Activated naive CD8-positive, alpha-beta T cell treated with anti-CD3 and anti-CD28 coated beads for 36 hours (primary cell): ENCODE data around the gene IL21R. TPM values are rescaled to one million over a fixed set of nuclear protein-coding genes. Genes with fewer than 3 reads are reported as not detected.
"Not testable (repeated sequence)": the region's sequence is repeated elsewhere in the genome, so short reads cannot be mapped to it uniquely, and the experiment has no call there.

Experiments
- DNase-seq: peaks from one replicate; pipeline ENCODE4 v3.0.0; 2021
- H3K27ac Mint-ChIP-seq: one replicate; pipeline ENCODE4 v1.8.0; 2022; ENCODE audit warnings: mild to moderate bottlenecking, moderate library complexity, mixed read lengths
- H3K27me3 Mint-ChIP-seq: one replicate; pipeline ENCODE4 v1.8.0; 2022; ENCODE audit warnings: mild to moderate bottlenecking, mixed read lengths
- H3K36me3 Mint-ChIP-seq: one replicate; pipeline ENCODE4 v1.8.0; 2021; ENCODE audit warnings: mild to moderate bottlenecking, mixed read lengths
- H3K4me1 Mint-ChIP-seq: one replicate; pipeline ENCODE4 v1.8.0; 2021; ENCODE audit warnings: mixed read lengths
- H3K4me3 Mint-ChIP-seq: one replicate; pipeline ENCODE4 v1.8.0; 2022; ENCODE audit warnings: mild to moderate bottlenecking, moderate library complexity, mixed read lengths
- H3K9me3 Mint-ChIP-seq: one replicate; pipeline ENCODE4 v1.8.0; 2022; ENCODE audit warnings: mixed read lengths
- total RNA-seq, 2 experiments: library from RNA; stranded (reverse); gene quantifications; one replicate each; pipeline ENCODE4 v1.2.3, GENCODE V29; 2021

IL21R gene
- total RNA-seq, 2 experiments from 2014 or later, result 99.3 to 99.5 TPM

DNA sequence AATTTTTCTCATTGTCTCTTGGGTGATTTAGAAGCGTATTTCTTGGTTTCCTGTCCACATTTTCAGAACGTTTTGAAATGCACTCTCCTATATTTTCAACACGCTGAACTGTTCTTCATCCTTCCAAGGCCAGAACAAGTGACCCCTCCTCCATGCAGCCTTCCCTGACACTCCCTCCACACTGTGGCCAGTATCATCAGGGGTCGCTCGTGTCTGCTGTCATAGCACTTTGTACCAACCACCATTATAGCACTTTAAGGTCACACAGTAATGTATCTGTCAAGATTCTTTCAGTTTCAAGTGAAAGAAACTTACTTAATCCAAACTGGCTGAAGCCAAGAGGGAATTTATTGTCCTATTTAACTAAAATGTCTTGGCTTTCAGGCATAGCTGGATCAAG is 17.5 kb upstream of the IL21R start:
- Mint-ChIP-seq H3K4me1 (peaks cover 11% of the 10 kb centered on the region), H3K27ac (no peak overlapping the region), H3K36me3 (peaks cover 8% of the 10 kb centered on the region), H3K27me3 (no peaks in the 10 kb centered on the region), H3K9me3 (peaks cover 11% of the 10 kb centered on the region), H3K4me3 (no peak overlapping the region)
- no peak for DNase-seq

GRCh38 chr16:27385398-27385797 is 16.6 kb upstream of the IL21R start:
- no peaks in the 10 kb centered on the region for H3K27me3 Mint-ChIP-seq

DNA sequence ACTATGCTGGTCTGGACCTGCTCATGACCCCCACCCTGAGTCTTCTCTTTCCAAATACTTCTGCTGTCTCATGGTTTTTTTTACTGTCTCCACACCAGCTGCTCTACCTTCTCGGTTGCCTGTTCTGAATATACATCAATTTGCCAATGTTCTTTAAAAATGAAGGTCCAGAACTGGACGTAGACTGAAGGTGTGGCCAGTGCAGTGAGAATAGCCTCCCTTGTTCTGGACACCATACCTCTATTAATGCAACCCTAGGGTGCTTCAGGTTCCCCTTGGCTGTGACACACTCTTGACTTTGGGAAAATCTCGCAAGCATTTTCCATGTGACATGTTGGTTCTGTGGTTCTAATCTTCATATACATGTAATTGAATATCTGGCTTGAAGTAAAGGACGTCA is 15.3 kb upstream of the IL21R start:
- H3K9me3 Mint-ChIP-seq, result peaks cover 18% of the 10 kb centered on the region
- no peak overlapping the region for H3K4me3 Mint-ChIP-seq
- no peaks in the 10 kb centered on the region for H3K27me3 Mint-ChIP-seq
- peaks cover 10% of the 10 kb centered on the region for H3K36me3 Mint-ChIP-seq
- DNase-seq, result no peak
- no peak overlapping the region for H3K27ac Mint-ChIP-seq
- peaks cover 11% of the 10 kb centered on the region for H3K4me1 Mint-ChIP-seq

More at GRCh38 chr16:27385398-27385797, 16.6 kb upstream of the IL21R start:
- no peak for DNase-seq
- H3K9me3 Mint-ChIP-seq, result peaks cover 15% of the 10 kb centered on the region
- no peak overlapping the region for H3K27ac Mint-ChIP-seq
- H3K36me3 Mint-ChIP-seq, result peaks cover 10% of the 10 kb centered on the region
- H3K4me1 Mint-ChIP-seq, result peaks cover 11% of the 10 kb centered on the region
- H3K4me3 Mint-ChIP-seq, result no peak overlapping the region

DNA sequence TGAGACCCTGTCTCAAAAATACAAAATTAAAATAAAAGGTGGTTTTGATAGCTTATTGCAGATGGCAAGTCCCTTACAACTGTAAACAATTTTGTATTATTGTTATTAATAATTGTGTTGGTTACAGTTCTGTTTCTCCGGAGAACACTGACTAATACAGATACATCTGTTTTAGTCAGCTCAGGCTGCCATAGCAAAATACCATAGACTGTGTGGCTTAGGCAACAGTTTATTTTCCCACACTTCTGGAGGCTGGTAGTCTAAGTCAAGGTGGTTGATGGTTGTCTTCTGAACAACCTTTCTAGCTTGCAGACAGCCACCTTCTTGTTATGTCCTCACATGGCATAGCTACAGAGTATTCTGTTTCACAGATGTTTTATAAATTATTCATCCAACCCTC is 14.2 kb upstream of the IL21R start:
- H3K4me3 Mint-ChIP-seq, result no peak overlapping the region
- peaks cover 11% of the 10 kb centered on the region for H3K4me1 Mint-ChIP-seq
- peaks cover 15% of the 10 kb centered on the region for H3K36me3 Mint-ChIP-seq
- no peaks in the 10 kb centered on the region for H3K27me3 Mint-ChIP-seq
- peaks cover 26% of the 10 kb centered on the region for H3K9me3 Mint-ChIP-seq
- no peak for DNase-seq
- H3K27ac Mint-ChIP-seq, result no peak overlapping the region

DNA sequence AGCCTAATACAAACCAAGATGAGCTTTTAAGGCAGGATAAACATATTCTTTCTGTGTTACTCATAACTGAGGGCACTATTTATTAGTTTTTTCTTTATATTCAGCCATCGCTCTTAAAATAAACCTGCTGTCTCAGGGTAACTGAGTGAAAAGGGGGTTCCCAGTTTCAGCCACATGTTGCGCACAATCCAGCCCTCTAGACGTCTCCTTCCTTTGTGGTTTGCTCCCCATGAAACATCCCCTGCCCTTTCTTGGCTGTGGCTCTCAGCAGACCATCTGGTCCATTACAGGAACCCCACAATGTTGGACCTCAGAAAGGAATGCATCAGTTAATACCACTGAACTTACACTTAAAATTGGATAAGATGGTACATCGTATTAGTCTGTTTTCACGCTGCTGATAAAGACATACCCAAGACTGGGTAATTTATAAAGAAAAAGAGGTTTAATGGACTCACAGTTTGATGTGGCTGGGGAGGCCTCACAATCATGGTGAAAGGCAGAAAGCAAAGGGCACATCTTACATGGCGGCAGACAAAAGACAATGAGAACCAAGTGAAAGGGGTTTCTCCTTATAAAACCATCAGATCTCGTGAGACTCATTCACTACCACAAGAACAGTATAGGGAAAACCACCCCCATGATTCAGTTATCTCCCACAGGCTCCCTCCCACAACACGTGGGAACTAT is 12.6 kb upstream of the IL21R start:
- Mint-ChIP-seq H3K36me3 (peaks cover 23% of the 10 kb centered on the region), H3K27ac (no peak overlapping the region), H3K27me3 (no peaks in the 10 kb centered on the region), H3K4me1 (peaks cover 16% of the 10 kb centered on the region), H3K4me3 (no peak overlapping the region), H3K9me3 (peaks cover 34% of the 10 kb centered on the region)
- DNase-seq, result no peak

DNA sequence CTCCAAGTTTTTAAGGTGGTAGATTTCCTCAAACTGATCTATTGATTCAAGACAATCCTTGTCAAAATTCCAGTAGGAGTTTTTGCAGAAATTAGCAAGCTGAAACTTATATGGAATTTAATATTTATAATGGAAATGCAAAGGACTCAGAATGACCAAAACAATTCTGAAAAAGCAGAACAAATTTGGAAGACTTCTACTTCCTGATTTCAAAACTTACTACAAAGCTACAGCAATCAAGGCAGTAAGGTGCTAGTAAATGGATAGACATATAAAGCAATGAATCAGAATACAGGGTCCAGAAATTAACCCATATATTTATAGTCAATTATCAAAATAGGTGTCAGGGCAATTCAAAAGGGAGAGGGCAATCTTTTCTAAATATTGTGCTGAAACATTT is 11.8 kb upstream of the IL21R start:
- no peak overlapping the region for H3K27ac Mint-ChIP-seq
- peaks cover 25% of the 10 kb centered on the region for H3K36me3 Mint-ChIP-seq
- H3K4me3 Mint-ChIP-seq, result no peak overlapping the region
- H3K27me3 Mint-ChIP-seq, result no peaks in the 10 kb centered on the region
- peaks cover 35% of the 10 kb centered on the region for H3K9me3 Mint-ChIP-seq
- no peak for DNase-seq
- peaks cover 16% of the 10 kb centered on the region for H3K4me1 Mint-ChIP-seq

GRCh38 chr16:27392671-27393070 is 9.3 kb upstream of the IL21R start:
- DNase-seq, result no peak
- peaks cover 43% of the 10 kb centered on the region for H3K9me3 Mint-ChIP-seq
- H3K4me3 Mint-ChIP-seq, result no peak overlapping the region
- peaks cover 14% of the 10 kb centered on the region for H3K4me1 Mint-ChIP-seq
- H3K27me3 Mint-ChIP-seq, result no peaks in the 10 kb centered on the region
- H3K27ac Mint-ChIP-seq, result no peak overlapping the region
- peaks cover 30% of the 10 kb centered on the region for H3K36me3 Mint-ChIP-seq

DNA sequence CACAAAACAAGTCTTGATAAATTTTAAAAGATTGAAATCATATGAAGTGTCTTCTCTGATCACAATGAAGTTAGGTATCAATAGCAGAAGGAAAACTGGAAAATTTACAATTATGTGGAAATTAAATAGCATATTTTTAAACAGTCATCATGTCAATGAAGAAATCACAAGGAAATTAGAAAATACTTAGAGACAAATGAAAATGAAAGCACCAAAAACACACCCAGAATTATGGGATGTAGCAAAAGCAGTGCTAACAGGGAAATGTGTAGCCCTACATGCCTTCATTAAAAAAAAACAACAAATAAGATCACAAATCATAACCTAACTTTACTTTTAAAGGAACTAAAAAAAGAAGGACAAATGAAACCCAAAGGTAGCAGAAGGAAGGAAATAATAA is 7.5 kb upstream of the IL21R start:
- Mint-ChIP-seq H3K27ac (no peak overlapping the region), H3K36me3 (peaks cover 33% of the 10 kb centered on the region), H3K4me3 (no peak overlapping the region), H3K4me1 (peaks cover 20% of the 10 kb centered on the region), H3K27me3 (no peaks in the 10 kb centered on the region), H3K9me3 (peaks cover 45% of the 10 kb centered on the region)
- DNase-seq, result no peak

GRCh38 chr16:27398341-27398893 is 3.6 kb upstream of the IL21R start:
- not testable (repeated sequence) for DNase-seq, H3K4me3 Mint-ChIP-seq, H3K27ac Mint-ChIP-seq, H3K27me3 Mint-ChIP-seq
- H3K36me3 Mint-ChIP-seq, result peaks cover 37% of the 10 kb centered on the region
- peaks cover 42% of the 10 kb centered on the region for H3K4me1 Mint-ChIP-seq
- peaks cover 29% of the 10 kb centered on the region for H3K9me3 Mint-ChIP-seq

DNA sequence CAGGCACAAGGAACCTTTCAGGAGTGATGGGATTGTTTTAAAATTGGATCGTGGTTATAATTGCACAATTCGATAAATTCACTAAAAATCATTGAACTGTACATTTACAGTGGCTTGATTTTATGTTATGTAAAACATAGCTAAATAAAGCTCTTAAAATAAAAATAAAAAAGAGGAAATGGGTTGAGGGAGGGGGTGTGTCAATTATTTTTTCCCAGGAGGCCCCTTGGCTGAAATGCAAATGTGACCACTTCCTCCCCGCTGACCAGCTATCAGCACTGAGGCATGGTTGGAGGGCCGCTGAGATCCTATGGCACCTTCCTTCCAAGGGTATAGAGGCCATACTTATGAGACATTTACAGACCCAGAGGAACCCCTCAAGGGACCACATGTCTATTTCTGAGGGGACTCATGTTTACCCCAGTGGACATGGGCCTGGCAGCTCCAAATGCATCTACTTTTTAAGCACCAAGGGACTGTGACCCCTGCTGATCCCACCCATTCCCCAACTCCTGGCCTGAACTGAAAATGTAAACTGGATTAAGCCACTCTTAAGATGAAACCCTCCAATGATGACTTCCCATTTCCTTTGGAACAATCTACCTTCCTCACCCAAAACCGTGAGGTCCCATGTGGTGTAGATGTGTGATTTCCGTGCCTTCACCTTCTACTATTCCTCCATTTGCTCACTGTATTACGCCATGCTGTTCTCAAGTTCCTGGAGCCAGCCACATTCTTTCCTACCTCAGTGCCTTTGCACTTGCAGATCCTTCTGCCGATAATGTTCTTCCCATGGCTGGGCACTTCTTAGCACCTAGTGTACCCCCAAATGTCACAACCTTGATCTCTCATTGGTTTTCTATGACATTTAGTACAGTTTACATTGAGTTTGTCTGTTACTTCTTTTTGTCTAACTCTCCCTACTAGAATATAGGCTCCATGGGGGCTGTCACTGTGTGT is 2.8 kb upstream of the IL21R start:
- peaks cover 23% of the 10 kb centered on the region for H3K9me3 Mint-ChIP-seq
- DNase-seq, result no peak
- no peaks in the 10 kb centered on the region for H3K27me3 Mint-ChIP-seq
- H3K4me3 Mint-ChIP-seq, result no peak overlapping the region
- peak overlapping the region; percentile 55 for H3K27ac Mint-ChIP-seq
- peaks cover 39% of the 10 kb centered on the region for H3K36me3 Mint-ChIP-seq
- H3K4me1 Mint-ChIP-seq, result peaks cover 37% of the 10 kb centered on the region

- Mint-ChIP-seq H3K9me3 (peaks cover 16% of the 10 kb centered on the region), H3K4me1 (peaks cover 36% of the 10 kb centered on the region), H3K4me3 (no peak overlapping the region), H3K27me3 (no peaks in the 10 kb centered on the region), H3K27ac (no peak overlapping the region), H3K36me3 (peaks cover 38% of the 10 kb centered on the region)
- no peak for DNase-seq
Observed at GRCh38 chr16:27399969-27400368, 2.0 kb upstream of the IL21R start.

DNA sequence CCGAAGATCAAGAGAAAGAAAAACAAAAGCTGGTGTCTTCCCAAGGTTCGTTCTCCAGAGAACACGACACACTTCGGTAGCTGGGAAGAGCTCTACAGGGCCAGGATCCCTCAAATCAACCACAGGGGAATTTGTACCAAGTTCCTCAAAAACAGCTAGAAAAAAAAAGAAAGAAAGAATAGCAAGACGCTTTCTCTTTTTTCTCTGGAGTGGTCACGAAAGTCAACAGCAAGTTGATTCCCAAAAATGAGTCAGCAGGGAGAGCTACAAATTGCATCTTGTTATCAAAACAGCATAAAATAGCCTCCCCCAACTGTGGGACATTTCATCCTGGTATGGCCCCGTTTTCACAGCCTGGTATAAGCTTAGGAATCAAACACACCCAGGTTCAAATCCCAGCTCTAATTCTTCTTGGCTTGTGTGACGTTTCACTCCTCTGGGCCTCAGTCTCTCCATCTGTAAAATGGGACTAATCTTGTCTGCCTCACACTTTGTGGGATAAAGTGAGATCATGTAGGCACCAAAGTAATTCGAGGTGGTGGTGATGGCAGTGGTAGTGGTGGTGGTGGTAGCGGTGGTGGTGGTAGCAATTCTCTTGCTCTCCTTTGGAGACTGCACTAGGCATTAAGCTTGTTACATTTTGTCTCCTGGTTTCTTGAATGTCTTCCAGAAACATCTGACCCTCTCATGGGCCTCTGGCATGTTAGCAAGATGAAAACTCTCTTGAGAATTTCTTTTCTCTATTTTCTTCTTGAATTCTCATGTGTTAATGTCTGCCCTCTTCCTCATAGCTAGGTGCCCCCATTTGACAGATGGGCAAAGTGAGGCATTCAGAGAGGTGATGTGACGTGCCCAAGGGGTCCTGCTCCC is 988 bp upstream of the IL21R start:
- Mint-ChIP-seq H3K4me3 (peak overlapping the region; percentile 98), H3K36me3 (peaks cover 42% of the 10 kb centered on the region), H3K27ac (peak overlapping the region; percentile 98), H3K4me1 (peaks cover 38% of the 10 kb centered on the region), H3K27me3 (no peaks in the 10 kb centered on the region), H3K9me3 (peaks cover 8% of the 10 kb centered on the region)
- no peak for DNase-seq

- Mint-ChIP-seq H3K27ac (peak overlapping the region; percentile 98), H3K9me3 (peaks cover 7% of the 10 kb centered on the region), H3K4me3 (peak overlapping the region; percentile 98), H3K36me3 (peaks cover 56% of the 10 kb centered on the region), H3K4me1 (peaks cover 53% of the 10 kb centered on the region), H3K27me3 (no peaks in the 10 kb centered on the region)
- peak; percentile 46 for DNase-seq
Observed at GRCh38 chr16:27402569-27402963, 592 bp downstream of the IL21R start.

GRCh38 chr16:27402964-27403600 is 1.1 kb downstream of the IL21R start:
- Mint-ChIP-seq H3K4me3 (peak overlapping the region; percentile 98), H3K27ac (peak overlapping the region; percentile 98), H3K27me3 (no peaks in the 10 kb centered on the region), H3K9me3 (peaks cover 7% of the 10 kb centered on the region), H3K4me1 (peaks cover 58% of the 10 kb centered on the region), H3K36me3 (peaks cover 61% of the 10 kb centered on the region)
- peak; percentile 40 for DNase-seq
